A673 (cell line): ENCODE results near the gene MACROD1.

ENCODE experiments used
- CTCF ChIP-seq: fragments of 300-800, 200-600 bp; sonication (generic); conservative IDR thresholded peaks from 2 replicates; pipeline ENCODE4 v1.5.1; 2017; ENCODE audit warnings: low read depth, mild to moderate bottlenecking, antibody characterized with exemption, low read length, moderate library complexity, mixed read lengths
- EZH2 ChIP-seq: fragments of 200-600 bp; sonication (generic); IDR thresholded peaks from 2 replicates; pipeline ENCODE4 v1.6.1; 2017; ENCODE audit warnings: borderline replicate concordance, low read depth, mild to moderate bottlenecking, mixed read lengths, antibody characterized with exemption, low read length; ENCODE audit not compliant: poor library complexity, severe bottlenecking

- TF ChIP-seq CTCF (no peak), EZH2 (no peak)
These were observed 87.6 kb downstream of the MACROD1 start for GRCh38 chr11:64078284-64078683.
